Measurements from ENCODE around the gene FKBP7. TPM values are rescaled to one million over a fixed set of nuclear protein-coding genes. Genes with fewer than 3 reads are reported as not detected.
A peak's percentile ranks its signal among the peaks of the same experiment; 100 is the strongest.
"Not testable (repeated sequence)": the region's sequence is repeated elsewhere in the genome, so short reads cannot be mapped to it uniquely, and the experiment has no call there.

FKBP7 gene
- total and polyA plus RNA-seq, 2 of the 13 experiments (the other 11 are each of a cell fraction or from before 2014, with no cell fraction given), result 12.4 to 14.8 TPM

DNA sequence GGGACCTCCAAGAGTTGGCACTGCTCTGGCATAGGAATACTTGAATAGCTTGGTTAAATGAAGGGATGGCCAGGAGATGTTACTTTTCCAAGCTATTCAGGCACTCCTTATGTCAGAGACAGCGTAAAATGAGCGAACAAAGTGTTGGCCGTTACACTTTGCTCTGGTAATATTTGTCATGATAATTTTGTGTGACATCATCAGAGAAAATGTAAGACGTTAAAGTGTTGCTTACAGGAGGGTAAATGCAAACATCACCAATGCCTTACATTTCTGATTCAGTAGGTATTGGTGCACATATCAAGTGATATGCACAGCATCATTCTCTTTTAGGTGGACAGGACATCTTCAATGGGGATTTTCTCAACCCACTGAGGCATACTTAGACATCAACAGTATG, 47.9 kb upstream of the FKBP7 start:
- H3K27ac ChIP-seq (ENCODE audit: extremely low read length, insufficient read depth, low read length), result no peak overlapping the region
- no TSS peak for BruUV-seq (replicated peaks)
- no peaks in the 10 kb centered on the region for H3K27me3 ChIP-seq (ENCODE audit: control insufficient read depth in 1 of 2, insufficient read depth in 2 of 2, low read length in 2 of 2)
- no peak overlapping the region for H3K4me3 ChIP-seq (replicated peaks in 1 of 3; ENCODE audit: insufficient read depth in 1 of 3, low read depth in 2 of 3, low read length in 3 of 3)
- TF ChIP-seq SMYD3 (CRISPR knock-in tag; IDR thresholded peaks at IDR 0.05), result no peak
- TF ChIP-seq EHMT2 (IDR thresholded peaks at IDR 0.05; ENCODE audit: borderline replicate concordance, low read depth, low read length), result no peak
- peak; percentile 53 for TF ChIP-seq ATF7 (IDR thresholded peaks at IDR 0.05)
- TF ChIP-seq ATF7 (CRISPR knock-in tag; IDR thresholded peaks at IDR 0.05), result no peak
- TF ChIP-seq ZFP36L2 (CRISPR knock-in tag; IDR thresholded peaks at IDR 0.05), result no peak
- TF ChIP-seq KLF6 (CRISPR knock-in tag; IDR thresholded peaks at IDR 0.05), result no peak
- no peak for TF ChIP-seq SMAD9 (CRISPR knock-in tag; IDR thresholded peaks at IDR 0.05)
- peak; percentile 86 for TF ChIP-seq CREB1 (IDR thresholded peaks at IDR 0.05)
- TF ChIP-seq CREB1 (CRISPR knock-in tag; IDR thresholded peaks at IDR 0.05), result no peak
- H3K9me3 ChIP-seq (ENCODE audit: low read length), result no peaks in the 10 kb centered on the region
- ChIA-PET CTCF (ENCODE audit: low intra/inter-chr PET ratio, low total read pairs) (no interaction called here), POLR2A (no interaction called here)
- H2AFZ ChIP-seq (ENCODE audit: low read length), result no peak overlapping the region
- H3K4me2 ChIP-seq (ENCODE audit: low read depth, low read length), result no peak overlapping the region
- no peaks in the 10 kb centered on the region for H3K36me3 ChIP-seq (replicated peaks in 1 of 2; ENCODE audit: control insufficient read depth in 1 of 2, insufficient read depth in 2 of 2, low read length in 2 of 2)
- in situ Hi-C loops (cut with HindIII; ENCODE audit: extremely low pct_ligation_motif_present, low pct_unique_long_range_greater_than_20kb) (no loop called here), intact Hi-C loops (cut with micrococcal nuclease; ENCODE audit: unreplicated experiment) (no loop called here)
- H3K9ac ChIP-seq (ENCODE audit: insufficient read depth, low read depth, low read length), result no peak overlapping the region
- DNase-seq (ENCODE audit: low spot score) (no peak), ATAC-seq (no peak), FAIRE-seq (no peak)
- whole genome bisulfite sequencing (ENCODE audit: low lambda C conversion rate), result 82% methylated on average over 4 of the region's 4 CpGs
- peaks cover 12% of the 10 kb centered on the region for H3K79me2 ChIP-seq (ENCODE audit: insufficient read depth, low read length)
- no peaks in the 10 kb centered on the region for H3K4me1 ChIP-seq (ENCODE audit: insufficient read depth, low read length)
- H4K20me1 ChIP-seq (ENCODE audit: insufficient read depth, low read length), result no peaks in the 10 kb centered on the region

DNA sequence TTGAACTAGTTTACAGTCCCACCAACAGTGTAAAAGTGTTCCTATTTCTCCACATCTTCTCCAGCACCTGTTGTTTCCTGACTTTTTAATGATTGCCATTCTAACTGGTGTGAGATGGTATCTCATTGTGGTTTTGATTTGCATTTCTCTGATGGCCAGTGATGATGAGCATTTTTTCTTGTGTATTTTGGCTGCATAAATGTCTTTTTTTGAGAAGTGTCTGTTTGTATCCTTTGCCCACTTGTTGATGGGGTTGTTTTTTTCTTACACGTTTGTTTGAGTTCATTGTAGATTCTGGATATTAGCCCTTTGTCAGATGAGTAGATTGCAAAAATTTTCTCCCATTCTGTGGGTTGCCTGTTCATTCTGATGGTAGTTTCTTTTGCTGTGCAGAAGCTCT, 47.1 kb upstream of the FKBP7 start:
- POLR2A ChIA-PET; H3K9ac ChIP-seq (ENCODE audit: insufficient read depth, low read depth, low read length); DNase-seq (ENCODE audit: low spot score); CTCF ChIA-PET (ENCODE audit: low intra/inter-chr PET ratio, low total read pairs); H4K20me1 ChIP-seq (ENCODE audit: insufficient read depth, low read length); H2AFZ ChIP-seq (ENCODE audit: low read length); FAIRE-seq; H3K9me3 ChIP-seq (ENCODE audit: low read length); H3K27ac ChIP-seq (ENCODE audit: extremely low read length, insufficient read depth, low read length); intact Hi-C loops (cut with micrococcal nuclease; ENCODE audit: unreplicated experiment); BruUV-seq (replicated peaks); H3K4me2 ChIP-seq (ENCODE audit: low read depth, low read length); in situ Hi-C loops (cut with HindIII; ENCODE audit: extremely low pct_ligation_motif_present, low pct_unique_long_range_greater_than_20kb); ATAC-seq; H3K4me1 ChIP-seq (ENCODE audit: insufficient read depth, low read length); H3K27me3 ChIP-seq (ENCODE audit: control insufficient read depth in 1 of 2, insufficient read depth in 2 of 2, low read length in 2 of 2); H3K4me3 ChIP-seq (replicated peaks in 1 of 3; ENCODE audit: insufficient read depth in 1 of 3, low read depth in 2 of 3, low read length in 3 of 3); H3K36me3 ChIP-seq (replicated peaks in 1 of 2; ENCODE audit: control insufficient read depth in 1 of 2, insufficient read depth in 2 of 2, low read length in 2 of 2): not testable (repeated sequence)
- 72% methylated on average over 1 of the region's 1 CpG for WGBS (ENCODE audit: low lambda C conversion rate)
- H3K79me2 ChIP-seq (ENCODE audit: insufficient read depth, low read length), result peaks cover 12% of the 10 kb centered on the region

DNA sequence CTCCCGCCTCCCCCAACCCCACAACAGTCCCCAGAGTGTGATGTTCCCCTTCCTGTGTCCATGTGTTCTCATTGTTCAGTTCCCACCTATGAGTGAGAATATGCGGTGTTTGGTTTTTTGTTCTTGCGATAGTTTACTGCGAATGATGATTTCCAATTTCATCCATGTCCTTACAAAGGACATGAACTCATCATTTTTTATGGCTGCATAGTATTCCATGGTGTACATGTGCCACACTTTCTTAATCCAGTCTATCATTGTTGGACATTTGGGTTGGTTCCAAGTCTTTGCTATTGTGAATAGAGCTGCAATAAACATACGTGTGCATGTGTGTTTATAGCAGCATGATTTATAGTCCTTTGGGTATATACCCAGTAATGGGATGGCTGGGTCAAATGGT, 46.6 kb upstream of the FKBP7 start:
- H3K79me2 ChIP-seq (ENCODE audit: insufficient read depth, low read length), result peaks cover 12% of the 10 kb centered on the region
- H3K27ac ChIP-seq (ENCODE audit: extremely low read length, insufficient read depth, low read length); FAIRE-seq; ATAC-seq; H3K4me3 ChIP-seq (replicated peaks in 1 of 3; ENCODE audit: insufficient read depth in 1 of 3, low read depth in 2 of 3, low read length in 3 of 3); H3K9me3 ChIP-seq (ENCODE audit: low read length); H3K27me3 ChIP-seq (ENCODE audit: control insufficient read depth in 1 of 2, insufficient read depth in 2 of 2, low read length in 2 of 2); BruUV-seq (replicated peaks); H3K4me2 ChIP-seq (ENCODE audit: low read depth, low read length); POLR2A ChIA-PET; intact Hi-C loops (cut with micrococcal nuclease; ENCODE audit: unreplicated experiment); H4K20me1 ChIP-seq (ENCODE audit: insufficient read depth, low read length); CTCF ChIA-PET (ENCODE audit: low intra/inter-chr PET ratio, low total read pairs); H2AFZ ChIP-seq (ENCODE audit: low read length); DNase-seq (ENCODE audit: low spot score); H3K36me3 ChIP-seq (replicated peaks in 1 of 2; ENCODE audit: control insufficient read depth in 1 of 2, insufficient read depth in 2 of 2, low read length in 2 of 2); H3K9ac ChIP-seq (ENCODE audit: insufficient read depth, low read depth, low read length); H3K4me1 ChIP-seq (ENCODE audit: insufficient read depth, low read length); in situ Hi-C loops (cut with HindIII; ENCODE audit: extremely low pct_ligation_motif_present, low pct_unique_long_range_greater_than_20kb): not testable (repeated sequence)
- WGBS (ENCODE audit: low lambda C conversion rate), result 81% methylated on average over 5 of the region's 5 CpGs
